Fibroblast of mammary gland (primary cell): ENCODE data around the gene PDILT.

Source experiments
- DNase-seq: peaks from one replicate; pipeline ENCODE4 v3.0.0-alpha.2; 2010; ENCODE audit warnings: low read depth
- H3K4me3 ChIP-seq: 2 replicates; pipeline ENCODE4 v1.5.1; 2011; ENCODE audit warnings: low read depth, mild to moderate bottlenecking, low read length, moderate library complexity; ENCODE audit not compliant: control insufficient read depth
- TF ChIP-seq, protein P1 (sequence below): conservative IDR thresholded peaks from 2 replicates; pipeline ENCODE4 v1.5.1; 2011; ENCODE audit warnings: low read depth, low read length, inconsistent platforms; ENCODE audit not compliant: control insufficient read depth, insufficient read depth

PDILT gene

DNA sequence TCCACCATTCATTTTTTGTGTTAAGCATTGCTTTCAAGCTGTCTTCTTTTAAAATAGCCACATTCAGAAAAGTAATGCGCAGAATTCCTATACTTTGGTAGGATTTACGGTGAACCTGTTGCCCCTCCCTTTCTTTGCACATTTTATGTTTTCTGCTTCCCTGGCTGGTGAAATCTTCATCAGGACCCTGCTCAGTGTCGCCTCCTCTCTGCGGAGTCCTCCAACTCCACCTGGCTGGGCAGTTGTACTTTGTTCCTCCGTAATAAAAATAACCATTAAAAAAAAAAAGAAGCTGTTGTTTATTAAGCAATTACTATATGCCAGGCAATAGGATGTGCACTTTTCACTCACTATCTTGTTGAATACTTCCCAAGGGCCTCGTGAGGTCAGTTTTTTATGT, 54.9 kb downstream of the PDILT start:
- TF ChIP-seq, protein P1, sequence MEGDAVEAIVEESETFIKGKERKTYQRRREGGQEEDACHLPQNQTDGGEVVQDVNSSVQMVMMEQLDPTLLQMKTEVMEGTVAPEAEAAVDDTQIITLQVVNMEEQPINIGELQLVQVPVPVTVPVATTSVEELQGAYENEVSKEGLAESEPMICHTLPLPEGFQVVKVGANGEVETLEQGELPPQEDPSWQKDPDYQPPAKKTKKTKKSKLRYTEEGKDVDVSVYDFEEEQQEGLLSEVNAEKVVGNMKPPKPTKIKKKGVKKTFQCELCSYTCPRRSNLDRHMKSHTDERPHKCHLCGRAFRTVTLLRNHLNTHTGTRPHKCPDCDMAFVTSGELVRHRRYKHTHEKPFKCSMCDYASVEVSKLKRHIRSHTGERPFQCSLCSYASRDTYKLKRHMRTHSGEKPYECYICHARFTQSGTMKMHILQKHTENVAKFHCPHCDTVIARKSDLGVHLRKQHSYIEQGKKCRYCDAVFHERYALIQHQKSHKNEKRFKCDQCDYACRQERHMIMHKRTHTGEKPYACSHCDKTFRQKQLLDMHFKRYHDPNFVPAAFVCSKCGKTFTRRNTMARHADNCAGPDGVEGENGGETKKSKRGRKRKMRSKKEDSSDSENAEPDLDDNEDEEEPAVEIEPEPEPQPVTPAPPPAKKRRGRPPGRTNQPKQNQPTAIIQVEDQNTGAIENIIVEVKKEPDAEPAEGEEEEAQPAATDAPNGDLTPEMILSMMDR = no peak
- no peak for DNase-seq
- no peak overlapping the region for H3K4me3 ChIP-seq

DNA sequence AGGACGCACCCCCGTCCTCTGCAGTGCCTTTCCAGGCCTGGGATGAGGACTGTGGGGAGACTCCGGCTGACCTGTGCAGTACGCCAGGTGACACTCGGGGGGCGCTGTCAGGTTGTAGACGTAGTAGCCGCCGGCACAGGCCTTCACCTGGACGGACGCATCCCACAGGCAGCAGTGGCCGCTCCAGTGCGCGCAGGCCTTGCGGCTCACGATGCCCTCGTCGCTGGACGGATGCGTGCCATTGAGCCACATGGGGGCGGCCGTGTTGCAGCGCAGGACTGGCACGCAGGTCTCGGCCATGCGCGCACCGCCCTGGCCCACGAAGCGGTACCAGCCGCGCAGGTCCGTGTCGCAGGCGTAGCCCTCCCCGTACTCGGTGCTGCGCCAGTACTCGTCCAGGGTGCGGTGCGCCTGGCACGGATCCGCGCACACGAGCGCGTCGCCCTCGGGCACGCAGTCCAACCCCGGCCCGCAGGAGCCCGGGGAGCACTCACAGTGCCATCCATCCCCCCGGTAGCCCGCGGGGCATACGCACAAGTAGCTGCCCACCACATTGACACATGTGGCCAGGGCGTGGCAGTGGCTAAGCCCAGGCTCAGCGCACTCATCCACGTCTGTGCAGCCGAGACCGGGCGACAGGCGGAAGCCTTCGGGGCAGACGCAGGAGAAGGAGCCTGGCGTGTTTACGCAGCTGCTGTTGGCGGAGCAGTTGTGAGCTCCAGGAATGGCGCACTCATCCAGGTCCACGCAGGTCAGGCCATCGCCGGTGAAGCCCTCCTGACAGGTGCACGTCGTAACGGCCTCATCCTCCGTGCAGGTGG, 56.0 kb downstream of the PDILT start:
- no peak for DNase-seq
- TF ChIP-seq, protein P1 = no peak

GRCh38 chr16:20347666-20348364, 56.7 kb downstream of the PDILT start:
- TF ChIP-seq, protein P1 = no peak
- no peak overlapping the region for H3K4me3 ChIP-seq
- DNase-seq = no peak

More for the DNA sequence above, 56.0 kb downstream of the PDILT start:
- no peak overlapping the region for H3K4me3 ChIP-seq

GRCh38 chr16:20344611-20345010, 59.9 kb downstream of the PDILT start:
- no peak overlapping the region for H3K4me3 ChIP-seq
- TF ChIP-seq, protein P1 = no peak
- DNase-seq = no peak

GRCh38 chr16:20339744-20340143, 64.8 kb downstream of the PDILT start:
- H3K4me3 ChIP-seq = no peak overlapping the region
- DNase-seq = no peak
- TF ChIP-seq, protein P1 = no peak

- TF ChIP-seq, protein P1 = no peak
- no peak overlapping the region for H3K4me3 ChIP-seq
- no peak for DNase-seq
These were observed 67.6 kb downstream of the PDILT start for GRCh38 chr16:20336955-20337354.
